Small intestine (tissue), 7 donors: Measurements from ENCODE around the gene RASGEF1C. TPM values are rescaled to one million over a fixed set of nuclear protein-coding genes. Genes with fewer than 3 reads are reported as not detected.

ENCODE experiments used
- DNase-seq, 2 donors: peaks; one replicate each; pipeline versions ENCODE4 v3.0.0 to v3.0.0-alpha.2; 2013
- FAIRE-seq: peaks from 2 replicates; lab custom pipeline; 2012; peaks lifted over from hg19 to GRCh38; lab: Jason Lieb, UNC
- H3K27ac ChIP-seq, 3 donors: one replicate each; pipeline ENCODE4 v1.5.1; 2013; ENCODE audit warnings: low read length in 2 of 3, mild to moderate bottlenecking in 2 of 3, control low read depth in 1 of 3, inconsistent platforms in 1 of 3, low read depth in 1 of 3, moderate library complexity in 1 of 3
- H3K27me3 ChIP-seq, 3 donors: one replicate each; pipeline ENCODE4 v1.6.1; 2013; ENCODE audit warnings: low read length in 3 of 3, inconsistent platforms in 1 of 3; ENCODE audit not compliant: control insufficient read depth in 3 of 3, insufficient read depth in 3 of 3
- H3K36me3 ChIP-seq, 3 donors: one replicate each; pipeline ENCODE4 v1.6.1; 2013; ENCODE audit warnings: low read length in 3 of 3, inconsistent platforms in 1 of 3, low read depth in 1 of 3, mild to moderate bottlenecking in 1 of 3, moderate library complexity in 1 of 3; ENCODE audit not compliant: control insufficient read depth in 3 of 3, insufficient read depth in 2 of 3
- H3K4me1 ChIP-seq, 3 donors: one replicate each; pipeline ENCODE4 v1.6.1; 2013; ENCODE audit warnings: low read length in 2 of 3, inconsistent platforms in 1 of 3, low read depth in 1 of 3, mild to moderate bottlenecking in 1 of 3, moderate library complexity in 1 of 3; ENCODE audit not compliant: control insufficient read depth in 3 of 3, insufficient read depth in 2 of 3
- H3K4me3 ChIP-seq, 3 donors: one replicate each; pipeline ENCODE4 v1.5.1; 2013; ENCODE audit warnings: low read length in 3 of 3, control low read depth in 1 of 3, inconsistent platforms in 1 of 3, low read depth in 1 of 3, mild to moderate bottlenecking in 1 of 3, moderate library complexity in 1 of 3
- H3K9me3 ChIP-seq, 2 donors: one replicate each; pipeline ENCODE4 v1.6.1; 2013; ENCODE audit warnings: low read depth in 1 of 2, low read length in 1 of 2; ENCODE audit not compliant: control insufficient read depth in 2 of 2, insufficient read depth in 1 of 2
- WGBS, 3 donors: extraction: QIAGEN DNeasy Blood & Tissue Kit; methylation state at CpG; one replicate each; pipeline ENCODE4 v1.1.7; 2013; 5-methylcytosine and 5-hydroxymethylcytosine counted together
- polyA plus RNA-seq, 4 donors: library from polyadenylated mRNA; stranded (reverse) in 3 of 4; unstranded in 1 of 4; fragments of 200-250 nt in 3 of 4; fragments of 120-200 nt in 1 of 4; gene quantifications; one replicate each; pipeline versions ENCODE4 v1.2.1 to v1.2.3, GENCODE V29; 2013
- donor health status: healthy with polysubstance abuse.
- donor health status: control.
- donor health status: control.
- donor health status: Bipolar disorder and iron deficiency.
- donor health status: healthy.

The RASGEF1C gene
- polyA plus RNA-seq, 4 donors = 0.37 to 0.54 (median 0.40) TPM; not detected in 1

GRCh38 chr5:180154821-180155364 is 54.1 kb downstream of the RASGEF1C start:
- Histone ChIP-seq H3K4me3 (no peak overlapping the region), H3K4me1 (no peaks in the 10 kb centered on the region), H3K9me3 (no peaks in the 10 kb centered on the region), H3K36me3 (no peaks in the 10 kb centered on the region), H3K27ac (no peak overlapping the region), H3K27me3 (no peaks in the 10 kb centered on the region)
- no peak for FAIRE-seq
- WGBS, 3 donors = 84 to 90% (median 87%) methylated on average over 5 of the region's 5 CpGs
- DNase-seq = no peak

GRCh38 chr5:180153991-180154390 is 55.0 kb downstream of the RASGEF1C start:
- WGBS, 3 donors = 55 to 67% (median 63%) methylated on average over 6 of the region's 6 CpGs

GRCh38 chr5:180153099-180153498 is 55.9 kb downstream of the RASGEF1C start:
- Histone ChIP-seq H3K4me3 (no peak overlapping the region), H3K36me3 (no peaks in the 10 kb centered on the region), H3K27me3 (no peaks in the 10 kb centered on the region), H3K4me1 (no peaks in the 10 kb centered on the region), H3K27ac (no peak overlapping the region), H3K9me3 (no peaks in the 10 kb centered on the region)
- 4 to 40% (median 6%) methylated on average over 1 of the region's 1 CpG for WGBS, 3 donors
- no peak for FAIRE-seq
- DNase-seq = no peak

More at GRCh38 chr5:180153991-180154390, 55.0 kb downstream of the RASGEF1C start:
- no peaks in the 10 kb centered on the region for H3K36me3 ChIP-seq
- no peaks in the 10 kb centered on the region for H3K4me1 ChIP-seq
- no peaks in the 10 kb centered on the region for H3K27me3 ChIP-seq
- no peak for DNase-seq
- H3K9me3 ChIP-seq = no peaks in the 10 kb centered on the region
- H3K4me3 ChIP-seq = no peak overlapping the region
- H3K27ac ChIP-seq = no peak overlapping the region
- FAIRE-seq = no peak

GRCh38 chr5:180143656-180144364 is 65.2 kb downstream of the RASGEF1C start:
- no peak for DNase-seq
- Histone ChIP-seq H3K9me3 (peaks cover 0 to 3% of the 10 kb centered on the region in 2 donors), H3K4me1 (no peaks in the 10 kb centered on the region), H3K27ac (no peak overlapping the region), H3K27me3 (peaks cover 0 to 5% (median 0%) of the 10 kb centered on the region in 3 donors), H3K4me3 (no peak overlapping the region), H3K36me3 (no peaks in the 10 kb centered on the region)
- FAIRE-seq = no peak
- WGBS, 3 donors = 73 to 79% (median 77%) methylated on average over 16 of the region's 16 CpGs

- Histone ChIP-seq H3K27ac (no peak overlapping the region), H3K4me1 (no peaks in the 10 kb centered on the region), H3K9me3 (peaks cover 0 to 3% of the 10 kb centered on the region in 2 donors), H3K27me3 (peaks cover 0 to 5% (median 0%) of the 10 kb centered on the region in 3 donors), H3K36me3 (no peaks in the 10 kb centered on the region), H3K4me3 (no peak overlapping the region)
- 64 to 75% (median 67%) methylated on average over 13 of the region's 13 CpGs for WGBS, 3 donors
- FAIRE-seq (no peak), DNase-seq (no peak)
Measured at GRCh38 chr5:180142824-180143610, 66.0 kb downstream of the RASGEF1C start.

GRCh38 chr5:180142021-180142765 is 66.8 kb downstream of the RASGEF1C start:
- WGBS, 3 donors = 75 to 80% (median 77%) methylated on average over 23 of the region's 23 CpGs
- Histone ChIP-seq H3K27me3 (peaks cover 0 to 5% (median 0%) of the 10 kb centered on the region in 3 donors), H3K27ac (no peak overlapping the region), H3K4me3 (no peak overlapping the region), H3K9me3 (peaks cover 0 to 3% of the 10 kb centered on the region in 2 donors), H3K4me1 (no peaks in the 10 kb centered on the region), H3K36me3 (no peaks in the 10 kb centered on the region)
- FAIRE-seq (no peak), DNase-seq (no peak)

- DNase-seq (no peak), FAIRE-seq (no peak)
- Histone ChIP-seq H3K4me3 (no peak overlapping the region), H3K9me3 (peaks cover 0 to 2% of the 10 kb centered on the region in 2 donors), H3K36me3 (no peaks in the 10 kb centered on the region), H3K27ac (no peak overlapping the region), H3K27me3 (peaks cover 0 to 4% (median 0%) of the 10 kb centered on the region in 3 donors), H3K4me1 (no peaks in the 10 kb centered on the region)
- 68 to 70% (median 68%) methylated on average over 14 of the region's 14 CpGs for WGBS, 3 donors
Measured at GRCh38 chr5:180141068-180141660, 67.8 kb downstream of the RASGEF1C start.
